Ishikawa (cell line): ENCODE data around the gene SLIT3.

Experiments
- CEBPB ChIP-seq: IDR thresholded peaks from 2 replicates; pipeline ENCODE4 v1.6.1; 2012
- CREB1 ChIP-seq: IDR thresholded peaks from 2 replicates; pipeline ENCODE4 v1.6.1; 2012; ENCODE audit warnings: low read depth
- EGR1 ChIP-seq: IDR thresholded peaks from 2 replicates; pipeline ENCODE4 v1.6.1; 2012
- EP300 ChIP-seq: IDR thresholded peaks from 2 replicates; pipeline ENCODE4 v1.6.1; 2012; ENCODE audit warnings: borderline replicate concordance
- FOXM1 ChIP-seq: IDR thresholded peaks from 2 replicates; pipeline ENCODE4 v1.6.1; 2012; ENCODE audit warnings: low read depth, borderline replicate concordance
- MAX ChIP-seq: IDR thresholded peaks from 2 replicates; pipeline ENCODE4 v1.6.1; 2012
- NFIC ChIP-seq: IDR thresholded peaks from 2 replicates; pipeline ENCODE4 v1.6.1; 2012
- RAD21 ChIP-seq: IDR thresholded peaks from 2 replicates; pipeline ENCODE4 v1.6.1; 2012; ENCODE audit warnings: low read depth
- REST ChIP-seq: IDR thresholded peaks from 2 replicates; pipeline ENCODE4 v1.6.1; 2012; ENCODE audit warnings: low read depth, mild to moderate bottlenecking
- TAF1 ChIP-seq: IDR thresholded peaks from 2 replicates; pipeline ENCODE4 v1.6.1; 2012; ENCODE audit warnings: low read depth, mild to moderate bottlenecking
- TCF12 ChIP-seq: IDR thresholded peaks from 2 replicates; pipeline ENCODE4 v1.6.1; 2012; ENCODE audit warnings: low read depth
- TEAD4 ChIP-seq: IDR thresholded peaks from 2 replicates; pipeline ENCODE4 v1.6.1; 2012
- USF1 ChIP-seq: IDR thresholded peaks from 2 replicates; pipeline ENCODE4 v1.6.1; 2012
- YY1 ChIP-seq: IDR thresholded peaks from 2 replicates; pipeline ENCODE4 v1.6.1; 2012; ENCODE audit warnings: low read depth
- ZBTB7A ChIP-seq: IDR thresholded peaks from 2 replicates; pipeline ENCODE4 v1.6.1; 2012; ENCODE audit warnings: low read depth

SLIT3 gene

GRCh38 chr5:168777651-168778050 lies 523.3 kb downstream of the SLIT3 start:
- TF ChIP-seq REST (no peak), TAF1 (no peak), EP300 (no peak)

- no peak for TF ChIP-seq MAX
- no peak for TF ChIP-seq ZBTB7A
- TF ChIP-seq REST = no peak
- TF ChIP-seq NFIC = no peak
- no peak for TF ChIP-seq EGR1
- TF ChIP-seq USF1 = no peak
- no peak for TF ChIP-seq CEBPB
- no peak for TF ChIP-seq EP300
Observed at GRCh38 chr5:168776070-168776469, 524.9 kb downstream of the SLIT3 start.

GRCh38 chr5:168773226-168773625 lies 527.7 kb downstream of the SLIT3 start:
- TF ChIP-seq TEAD4 (no peak), EGR1 (no peak), CEBPB (no peak), YY1 (no peak), REST (no peak), TCF12 (no peak), MAX (no peak), ZBTB7A (no peak), EP300 (no peak), NFIC (no peak), RAD21 (no peak), USF1 (no peak), FOXM1 (no peak), CREB1 (no peak)

- TF ChIP-seq NFIC = no peak
- TF ChIP-seq FOXM1 = no peak
- no peak for TF ChIP-seq TCF12
- TF ChIP-seq CREB1 = no peak
- no peak for TF ChIP-seq TEAD4
- no peak for TF ChIP-seq REST
Observed at GRCh38 chr5:168772316-168772961, 528.5 kb downstream of the SLIT3 start.
